ENCODE data around the gene NANOS3. TPM values are rescaled to one million over a fixed set of nuclear protein-coding genes. Genes with fewer than 3 reads are reported as not detected.
A peak's percentile ranks its signal among the peaks of the same experiment; 100 is the strongest.

NANOS3 gene
- total RNA-seq, 3 donors from 2014 or later: 1.5 TPM; not detected in 2

DNA sequence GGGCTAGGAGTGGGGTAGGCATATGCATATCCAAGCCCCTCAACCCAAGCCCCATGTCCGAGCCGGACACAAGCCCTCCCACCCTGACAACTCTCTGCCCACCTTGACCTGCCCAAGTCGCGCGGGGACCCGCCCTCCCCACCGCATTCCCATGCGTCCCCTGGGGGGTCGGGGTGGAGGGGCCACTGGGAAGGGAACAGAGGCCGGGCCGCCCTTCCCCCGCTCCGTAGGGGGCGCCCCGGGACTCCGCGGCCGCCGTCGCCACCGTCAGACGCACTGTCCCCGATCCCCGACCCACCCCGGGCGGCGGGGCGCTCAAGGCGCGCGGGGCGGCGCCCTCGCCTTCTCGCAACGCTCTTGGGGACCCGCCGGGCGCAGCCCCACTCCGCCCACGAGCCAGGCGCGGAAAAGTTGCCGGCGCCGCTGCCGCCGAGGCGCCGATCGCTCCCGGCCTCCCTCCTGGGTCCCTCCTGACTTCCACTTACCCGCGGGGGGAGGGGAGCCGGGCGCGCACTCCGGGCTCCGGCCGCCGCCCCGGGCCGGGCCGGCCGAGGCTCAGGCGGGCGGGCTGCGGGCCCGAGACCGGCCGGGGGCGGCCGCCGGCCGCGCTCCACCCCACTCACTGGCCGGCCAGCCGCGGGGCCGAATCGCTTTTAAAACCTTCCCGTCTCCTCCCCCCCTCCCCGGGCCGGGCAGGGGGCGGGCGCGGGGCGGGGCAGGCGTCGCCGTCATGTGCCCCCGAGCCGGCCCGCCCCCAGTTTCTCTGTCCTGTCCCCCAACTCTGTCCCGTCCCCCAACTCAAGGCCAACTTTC is 34.4 kb upstream of the NANOS3 start:
- no peaks in the 10 kb centered on the region for H3K36me3 ChIP-seq (ENCODE audit: low read depth)
- peak overlapping the region; percentile 99 for H3K4me3 ChIP-seq
- DNase-seq (peak; percentile 87 to 89 (median 88)), ATAC-seq (peak; percentile 28)
- intact Hi-C loops (cut with DNase I, micrococcal nuclease): no loop called here
- H3K9me3 ChIP-seq: no peaks in the 10 kb centered on the region
- TF ChIP-seq, protein P1, sequence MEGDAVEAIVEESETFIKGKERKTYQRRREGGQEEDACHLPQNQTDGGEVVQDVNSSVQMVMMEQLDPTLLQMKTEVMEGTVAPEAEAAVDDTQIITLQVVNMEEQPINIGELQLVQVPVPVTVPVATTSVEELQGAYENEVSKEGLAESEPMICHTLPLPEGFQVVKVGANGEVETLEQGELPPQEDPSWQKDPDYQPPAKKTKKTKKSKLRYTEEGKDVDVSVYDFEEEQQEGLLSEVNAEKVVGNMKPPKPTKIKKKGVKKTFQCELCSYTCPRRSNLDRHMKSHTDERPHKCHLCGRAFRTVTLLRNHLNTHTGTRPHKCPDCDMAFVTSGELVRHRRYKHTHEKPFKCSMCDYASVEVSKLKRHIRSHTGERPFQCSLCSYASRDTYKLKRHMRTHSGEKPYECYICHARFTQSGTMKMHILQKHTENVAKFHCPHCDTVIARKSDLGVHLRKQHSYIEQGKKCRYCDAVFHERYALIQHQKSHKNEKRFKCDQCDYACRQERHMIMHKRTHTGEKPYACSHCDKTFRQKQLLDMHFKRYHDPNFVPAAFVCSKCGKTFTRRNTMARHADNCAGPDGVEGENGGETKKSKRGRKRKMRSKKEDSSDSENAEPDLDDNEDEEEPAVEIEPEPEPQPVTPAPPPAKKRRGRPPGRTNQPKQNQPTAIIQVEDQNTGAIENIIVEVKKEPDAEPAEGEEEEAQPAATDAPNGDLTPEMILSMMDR (IDR thresholded peaks at IDR 0.05): no peak
- H3K4me1 ChIP-seq (ENCODE audit: low read depth): peaks cover 49% of the 10 kb centered on the region

DNA sequence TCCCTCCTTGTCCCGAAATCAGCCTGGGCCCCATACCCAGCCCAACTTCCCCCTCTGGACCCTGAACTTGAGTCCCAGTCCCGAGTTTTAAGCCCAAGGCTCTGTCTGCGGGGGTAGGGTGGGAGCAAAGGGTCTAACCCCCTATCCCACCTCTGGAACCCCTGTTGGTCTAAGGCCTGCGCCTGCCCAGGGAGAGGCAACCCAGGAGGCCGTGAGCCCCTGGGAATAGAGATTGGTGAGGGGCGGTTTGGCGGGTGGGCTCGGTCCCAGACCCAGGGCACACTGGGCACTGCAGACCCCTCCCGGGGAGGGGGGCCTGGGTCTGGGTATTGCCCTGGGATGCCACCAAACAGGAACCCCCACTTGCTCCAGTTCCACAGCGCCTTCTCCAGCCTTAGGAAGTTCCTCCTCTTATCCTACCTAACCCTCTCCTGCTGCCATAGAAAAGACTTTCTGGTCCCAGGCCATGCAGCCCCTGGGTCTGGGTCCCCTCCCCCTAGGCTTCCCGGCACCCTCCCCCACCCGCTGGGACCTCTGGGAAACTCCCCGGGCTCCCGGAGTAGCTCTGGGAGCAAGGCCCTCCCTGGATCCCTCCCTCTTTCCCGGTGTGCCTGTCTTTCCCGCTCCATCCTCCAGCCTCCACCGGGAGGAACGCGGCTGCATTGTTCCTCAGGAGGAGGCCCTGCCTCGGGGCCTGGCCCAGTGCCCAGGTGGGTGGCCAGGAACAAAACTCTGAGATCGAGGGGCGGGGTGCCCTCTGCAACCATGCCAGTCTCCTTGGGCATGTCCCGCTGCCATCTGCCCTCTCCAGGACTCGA is 33.6 kb upstream of the NANOS3 start:
- H3K9me3 ChIP-seq: no peaks in the 10 kb centered on the region
- no peaks in the 10 kb centered on the region for H3K36me3 ChIP-seq (ENCODE audit: low read depth)
- TF ChIP-seq, protein P1 (IDR thresholded peaks at IDR 0.05): no peak
- peak; percentile 15 for ATAC-seq
- H3K4me3 ChIP-seq: peak overlapping the region; percentile 99
- intact Hi-C loops (cut with DNase I, micrococcal nuclease): no loop called here
- H3K4me1 ChIP-seq (ENCODE audit: low read depth): peaks cover 53% of the 10 kb centered on the region
- peak; percentile 64 to 87 (median 82) for DNase-seq

DNA sequence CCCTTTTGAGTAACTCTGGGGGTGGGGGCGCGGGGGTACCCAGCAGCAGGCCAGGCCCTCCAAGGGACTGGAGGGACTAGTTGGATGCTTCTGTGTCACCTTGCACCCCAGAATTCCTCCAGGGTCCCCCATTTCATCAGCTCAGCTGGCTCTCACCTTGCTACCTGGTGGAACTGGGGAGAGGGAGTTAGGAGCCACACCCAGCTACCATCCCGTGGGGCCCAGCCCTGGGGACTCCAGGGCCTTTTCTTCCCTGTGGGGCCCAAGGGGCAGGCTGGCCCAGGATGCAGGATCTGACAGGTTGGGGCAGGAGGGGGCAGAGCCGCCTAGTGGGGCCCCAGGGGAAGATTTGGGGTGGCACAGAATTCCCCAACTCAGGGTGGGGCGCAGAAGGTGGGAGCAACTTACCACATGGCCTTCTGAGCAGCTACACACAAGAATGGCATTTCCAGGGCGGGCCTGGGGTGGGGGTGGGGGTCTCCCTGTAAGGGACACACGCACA is 32.8 kb upstream of the NANOS3 start:
- peaks cover 46% of the 10 kb centered on the region for H3K4me1 ChIP-seq (ENCODE audit: low read depth)
- ATAC-seq (no peak), DNase-seq (peak; percentile 30 to 71 (median 63))
- intact Hi-C loops (cut with DNase I, micrococcal nuclease): no loop called here
- no peak overlapping the region for H3K4me3 ChIP-seq
- H3K36me3 ChIP-seq (ENCODE audit: low read depth): no peaks in the 10 kb centered on the region
- no peaks in the 10 kb centered on the region for H3K9me3 ChIP-seq
- TF ChIP-seq, protein P1 (IDR thresholded peaks at IDR 0.05): no peak

DNA sequence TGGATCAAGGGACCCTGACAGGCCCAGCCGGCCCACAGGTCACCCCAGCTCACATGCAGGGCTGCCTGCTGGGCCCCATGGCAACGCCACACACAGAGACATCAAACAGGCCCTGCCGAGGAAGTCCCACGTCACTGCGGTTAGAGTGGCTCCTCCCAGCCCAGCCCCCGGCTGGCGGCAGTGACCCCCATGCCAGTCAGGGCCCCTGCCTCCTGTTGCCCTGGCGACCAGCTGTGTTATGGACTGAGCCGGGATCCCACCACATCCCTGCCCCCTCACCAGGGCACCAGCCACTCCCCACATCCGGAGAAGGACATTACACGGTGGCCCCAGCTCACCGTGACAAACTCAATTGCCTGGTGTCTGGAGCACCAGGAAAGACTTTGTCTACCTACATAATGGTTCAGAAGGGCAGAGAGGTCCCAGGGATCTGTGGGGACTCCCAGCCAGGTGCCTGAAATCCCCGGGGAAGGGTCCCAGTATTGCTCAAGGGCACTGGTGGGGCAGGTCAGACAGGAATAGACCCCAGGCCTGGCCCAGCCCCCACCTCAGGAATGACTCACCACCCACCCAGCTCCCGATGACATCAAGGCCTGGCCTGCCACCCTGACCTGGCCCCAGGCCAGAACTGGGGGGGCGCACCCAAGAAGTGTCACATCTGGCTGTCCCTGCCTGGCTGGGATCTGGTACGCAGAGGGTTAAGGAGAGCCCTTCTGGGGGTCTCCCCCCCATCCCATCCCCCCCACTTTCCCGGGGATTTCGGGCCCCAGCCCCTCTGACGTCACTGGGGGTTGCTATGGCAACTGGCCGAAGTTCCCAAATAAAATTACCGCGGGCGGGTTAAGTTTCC is 30.2 kb upstream of the NANOS3 start:
- peak; percentile 60 for ATAC-seq
- Histone ChIP-seq H3K4me1 (ENCODE audit: low read depth) (peaks cover 44% of the 10 kb centered on the region), H3K9me3 (no peaks in the 10 kb centered on the region), H3K36me3 (ENCODE audit: low read depth) (no peaks in the 10 kb centered on the region), H3K4me3 (no peak overlapping the region)
- TF ChIP-seq, protein P1 (IDR thresholded peaks at IDR 0.05): no peak
- intact Hi-C loops (cut with DNase I, micrococcal nuclease): no loop called here
- peak; percentile 89 to 95 (median 91) for DNase-seq

Measured in mucosa of descending colon (tissue), 3 donors.